ENCODE data around the gene GOT1.

The GOT1 gene

GRCh38 chr10:99353182-99353581 is 77.2 kb downstream of the GOT1 start:
- no peak for DNase-seq

GRCh38 chr10:99347672-99348071 is 82.8 kb downstream of the GOT1 start:
- no peak for DNase-seq
